Neutrophil (primary cell): ENCODE measurements around the gene CARD10.
A peak's percentile ranks its signal among the peaks of the same experiment; 100 is the strongest.

Experiments
- H3K27ac ChIP-seq: fragments of 200-600 bp; sonication (generic); 2 replicates; pipeline ENCODE4 v1.5.1; 2016; ENCODE audit warnings: mild to moderate bottlenecking, moderate library complexity
- H3K27me3 ChIP-seq: fragments of 200-600 bp; sonication (generic); 2 replicates; pipeline ENCODE4 v1.6.0; 2016; ENCODE audit warnings: mild to moderate bottlenecking
- H3K36me3 ChIP-seq: fragments of 200-600 bp; sonication (generic); 2 replicates; pipeline ENCODE4 v1.5.1; 2017
- H3K4me1 ChIP-seq, 2 experiments: fragments of 200-600 bp in 1 of 2; sonication (generic) in 1 of 2; 1 replicate in 1 of 2; 2 replicates in 1 of 2; pipeline versions ENCODE4 v1.5.1 to v1.6.1; 2013 to 2016; ENCODE audit warnings: low read depth in 1 of 2, low read length in 1 of 2, mild to moderate bottlenecking in 1 of 2, moderate library complexity in 1 of 2; ENCODE audit not compliant: control insufficient read depth in 1 of 2, insufficient read depth in 1 of 2
- H3K4me3 ChIP-seq, 2 experiments: fragments of 200-600 bp in 1 of 2; sonication (generic) in 1 of 2; 1 replicate in 1 of 2; 2 replicates in 1 of 2; pipeline ENCODE4 v1.5.1; 2013 to 2016; ENCODE audit warnings: low read depth in 1 of 2, low read length in 1 of 2, mild to moderate bottlenecking in 1 of 2, moderate library complexity in 1 of 2
- H3K9me3 ChIP-seq: fragments of 200-600 bp; sonication (generic); 2 replicates; pipeline ENCODE4 v1.5.1; 2016
- TF ChIP-seq, protein P1 (sequence below): fragments of 200-600 bp; sonication (generic); IDR thresholded peaks from 2 replicates; pipeline ENCODE4 v1.5.1; 2016; ENCODE audit warnings: antibody characterized with exemption

CARD10 gene

GRCh38 chr22:37561212-37562048, 42.2 kb upstream of the CARD10 start:
- Histone ChIP-seq H3K27ac (no peak overlapping the region), H3K4me3 (peak overlapping the region in 1 of 2 experiments; percentile 38), H3K27me3 (peaks cover 99% of the 10 kb centered on the region), H3K4me1 (peaks cover 26 to 28% of the 10 kb centered on the region in 2 experiments), H3K36me3 (no peaks in the 10 kb centered on the region), H3K9me3 (no peaks in the 10 kb centered on the region)
- TF ChIP-seq, protein P1, sequence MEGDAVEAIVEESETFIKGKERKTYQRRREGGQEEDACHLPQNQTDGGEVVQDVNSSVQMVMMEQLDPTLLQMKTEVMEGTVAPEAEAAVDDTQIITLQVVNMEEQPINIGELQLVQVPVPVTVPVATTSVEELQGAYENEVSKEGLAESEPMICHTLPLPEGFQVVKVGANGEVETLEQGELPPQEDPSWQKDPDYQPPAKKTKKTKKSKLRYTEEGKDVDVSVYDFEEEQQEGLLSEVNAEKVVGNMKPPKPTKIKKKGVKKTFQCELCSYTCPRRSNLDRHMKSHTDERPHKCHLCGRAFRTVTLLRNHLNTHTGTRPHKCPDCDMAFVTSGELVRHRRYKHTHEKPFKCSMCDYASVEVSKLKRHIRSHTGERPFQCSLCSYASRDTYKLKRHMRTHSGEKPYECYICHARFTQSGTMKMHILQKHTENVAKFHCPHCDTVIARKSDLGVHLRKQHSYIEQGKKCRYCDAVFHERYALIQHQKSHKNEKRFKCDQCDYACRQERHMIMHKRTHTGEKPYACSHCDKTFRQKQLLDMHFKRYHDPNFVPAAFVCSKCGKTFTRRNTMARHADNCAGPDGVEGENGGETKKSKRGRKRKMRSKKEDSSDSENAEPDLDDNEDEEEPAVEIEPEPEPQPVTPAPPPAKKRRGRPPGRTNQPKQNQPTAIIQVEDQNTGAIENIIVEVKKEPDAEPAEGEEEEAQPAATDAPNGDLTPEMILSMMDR: peak; percentile 16

GRCh38 chr22:37560608-37561211, 41.5 kb upstream of the CARD10 start:
- H3K9me3 ChIP-seq: no peaks in the 10 kb centered on the region
- peak overlapping the region in 1 of 2 experiments; percentile 38 for H3K4me3 ChIP-seq
- H3K36me3 ChIP-seq: no peaks in the 10 kb centered on the region
- H3K27me3 ChIP-seq: peaks cover 100% of the 10 kb centered on the region
- no peak overlapping the region for H3K27ac ChIP-seq
- TF ChIP-seq, protein P1: no peak
- H3K4me1 ChIP-seq: peaks cover 19 to 21% of the 10 kb centered on the region in 2 experiments

DNA sequence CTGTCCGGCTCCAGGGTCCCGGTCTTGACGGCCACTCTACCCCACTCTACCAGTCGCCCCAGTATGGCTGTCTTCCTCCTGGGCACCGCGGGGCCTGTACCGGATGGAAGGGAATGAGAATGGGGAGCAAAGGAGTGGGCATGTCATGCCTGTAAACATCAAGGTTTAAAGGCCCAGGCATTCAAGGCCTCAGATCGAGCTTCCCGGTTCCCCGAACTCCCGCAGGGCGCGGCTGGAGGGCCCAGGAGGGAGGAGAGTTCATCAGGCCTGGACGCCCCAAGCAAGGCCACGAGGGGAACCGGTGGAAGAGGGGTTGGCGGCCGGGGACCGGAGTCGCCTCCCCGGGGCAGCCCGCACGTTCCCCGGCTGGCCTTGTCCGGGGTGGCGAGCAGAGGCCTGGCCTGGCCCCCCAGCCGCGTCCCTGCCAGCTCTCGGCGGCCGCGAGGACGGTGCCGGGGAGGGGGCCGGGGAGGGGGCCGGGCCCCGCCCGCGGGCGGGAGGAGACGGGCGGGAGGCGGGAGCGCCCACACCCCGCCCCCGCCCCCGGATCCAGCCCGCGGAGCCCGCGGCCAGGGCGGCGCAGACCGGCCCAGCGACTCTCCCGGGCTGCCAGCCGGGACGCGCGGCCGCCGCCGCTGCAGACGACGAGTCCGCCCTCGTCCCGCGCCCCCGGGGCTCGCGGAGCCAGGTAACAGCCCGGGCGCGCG, 40.8 kb upstream of the CARD10 start, which contains the start of gene CDC42EP1:
Gene CDC42EP1, plus strand, starts transcription at position 580 of the 707 bp plus-strand sequence. CDS start 5,870 bp downstream, outside the sequence.
- H3K27me3 ChIP-seq: peaks cover 100% of the 10 kb centered on the region
- no peaks in the 10 kb centered on the region for H3K36me3 ChIP-seq
- TF ChIP-seq, protein P1: no peak
- no peak within 1 kb of the TSS for H3K27ac ChIP-seq
- peak within 1 kb of the TSS in 1 of 2 experiments; percentile 38 for H3K4me3 ChIP-seq
- H3K4me1 ChIP-seq: peaks cover 15 to 17% of the 10 kb centered on the region in 2 experiments
- H3K9me3 ChIP-seq: no peaks in the 10 kb centered on the region

GRCh38 chr22:37559521-37559900, 40.3 kb upstream of the CARD10 start:
- H3K9me3 ChIP-seq: no peaks in the 10 kb centered on the region
- no peaks in the 10 kb centered on the region for H3K36me3 ChIP-seq
- TF ChIP-seq, protein P1: no peak
- H3K4me3 ChIP-seq: no peak overlapping the region
- H3K27me3 ChIP-seq: peaks cover 96% of the 10 kb centered on the region
- H3K4me1 ChIP-seq: peaks cover 15 to 17% of the 10 kb centered on the region in 2 experiments
- H3K27ac ChIP-seq: no peak overlapping the region

DNA sequence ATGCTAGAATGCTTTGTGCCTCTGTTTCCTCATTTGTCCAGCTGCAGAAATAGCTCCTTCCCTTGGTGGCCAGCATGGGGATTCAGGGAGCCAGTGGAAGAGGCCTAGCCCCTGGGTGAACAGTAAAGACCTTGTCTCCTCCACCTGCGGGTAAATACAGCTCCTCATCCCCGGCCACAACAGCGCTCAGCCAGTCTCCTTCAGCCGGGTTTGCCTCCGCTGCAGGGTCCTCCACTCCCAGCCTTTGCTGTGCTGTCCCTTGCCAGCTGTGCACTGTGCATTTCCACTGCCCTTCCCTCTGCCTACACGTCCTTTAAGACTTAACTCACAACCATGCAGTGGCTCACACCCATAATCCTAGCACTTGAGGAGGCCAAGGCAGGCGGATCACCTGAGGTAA, 39.6 kb upstream of the CARD10 start:
- H3K27ac ChIP-seq: no peak overlapping the region
- peaks cover 94% of the 10 kb centered on the region for H3K27me3 ChIP-seq

More for the DNA sequence above, 39.6 kb upstream of the CARD10 start:
- Histone ChIP-seq H3K4me1 (peaks cover 15 to 17% of the 10 kb centered on the region in 2 experiments), H3K4me3 (no peak overlapping the region), H3K9me3 (no peaks in the 10 kb centered on the region), H3K36me3 (no peaks in the 10 kb centered on the region)
- TF ChIP-seq, protein P1: no peak
